ENCODE measurements around the gene BCL2L12. TPM values are rescaled to one million over a fixed set of nuclear protein-coding genes. Genes with fewer than 3 reads are reported as not detected.
"Not testable (repeated sequence)": the region's sequence is repeated elsewhere in the genome, so short reads cannot be mapped to it uniquely, and the experiment has no call there.

Gene BCL2L12, protein sequence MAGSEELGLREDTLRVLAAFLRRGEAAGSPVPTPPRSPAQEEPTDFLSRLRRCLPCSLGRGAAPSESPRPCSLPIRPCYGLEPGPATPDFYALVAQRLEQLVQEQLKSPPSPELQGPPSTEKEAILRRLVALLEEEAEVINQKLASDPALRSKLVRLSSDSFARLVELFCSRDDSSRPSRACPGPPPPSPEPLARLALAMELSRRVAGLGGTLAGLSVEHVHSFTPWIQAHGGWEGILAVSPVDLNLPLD
- total RNA-seq = 10 to 100 TPM in 3 of 6 donors, 1 to 10 TPM in 3; 4.2 to 21.3 (median 14.1) TPM

DNA sequence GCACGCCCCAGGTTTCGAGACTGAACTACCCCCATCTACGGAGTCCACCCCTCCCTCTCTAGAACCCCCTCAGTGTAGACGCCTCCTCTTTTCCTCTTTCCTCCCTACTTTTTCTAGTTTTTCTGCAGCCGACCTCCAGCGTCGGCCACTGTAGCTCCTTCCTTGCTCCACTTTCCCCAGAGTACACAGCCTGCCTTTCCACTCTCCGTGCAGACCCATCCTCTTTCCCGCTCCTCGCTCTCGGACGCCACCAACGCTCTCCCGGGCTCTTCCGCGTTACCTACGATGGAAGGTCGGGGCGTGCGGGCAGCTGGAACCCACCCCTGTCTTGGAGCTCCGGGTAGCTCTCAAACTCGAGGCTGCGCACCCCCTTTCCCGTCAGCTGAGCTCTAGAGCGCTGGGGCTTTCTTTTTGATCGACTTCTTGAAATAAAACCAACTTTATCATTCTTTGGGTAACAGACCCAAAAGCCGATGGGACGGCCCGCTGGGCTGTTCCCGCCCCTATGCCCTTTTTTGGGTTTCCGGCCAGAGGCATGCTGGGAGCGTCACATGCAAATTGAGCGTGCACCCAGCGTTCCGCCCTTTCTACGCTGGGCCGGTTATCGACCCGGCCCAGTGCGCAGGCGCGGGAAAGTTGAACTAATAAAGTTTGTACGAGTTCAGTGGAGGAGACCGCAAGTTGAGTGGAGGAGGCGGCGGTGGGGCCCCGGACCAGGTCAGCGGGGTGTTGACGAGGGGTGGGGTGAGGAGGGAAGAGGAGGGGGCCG, at the start of gene BCL2L12, which contains the start of gene IRF3:
Gene BCL2L12 (plus strand): TSS at position 583 of the 769 bp plus-strand sequence. CDS start 760 bp downstream, outside the sequence.
Gene IRF3 (minus strand): TSS at position 507 of the 769 bp plus-strand sequence. CDS start 1,019 bp downstream, outside the sequence.
- H3K9me3 ChIP-seq = no peaks in the 10 kb centered on the region
- peak within 1 kb of the TSS; percentile 63 to 80 (median 72) for H3K4me3 ChIP-seq
- H3K27ac ChIP-seq = peak within 1 kb of the TSS; percentile 82 to 93 (median 86)
- 1% methylated on average over 43 to 50 of the region's 50 CpGs for WGBS, 2 donors
- H3K4me1 ChIP-seq = peaks cover 17 to 29% (median 20%) of the 10 kb centered on the region in 4 donors
- DNase-seq (peak; percentile 97), ATAC-seq (ENCODE audit: low FRiP score in 2 of 2) (peak; percentile 95 to 96)
- H3K27me3 ChIP-seq = no peaks in the 10 kb centered on the region
- H3K36me3 ChIP-seq = peaks cover 3 to 28% (median 25%) of the 10 kb centered on the region in 4 donors
- TF ChIP-seq EP300 (IDR thresholded peaks at IDR 0.05) (no peak), POLR2AphosphoS5 (IDR thresholded peaks at IDR 0.05) (peak; percentile 75 to 87), POLR2A (IDR thresholded peaks at IDR 0.05) (peak in 3 of 4 donors; percentile 33 to 82 (median 77))
- TF ChIP-seq, protein P1, sequence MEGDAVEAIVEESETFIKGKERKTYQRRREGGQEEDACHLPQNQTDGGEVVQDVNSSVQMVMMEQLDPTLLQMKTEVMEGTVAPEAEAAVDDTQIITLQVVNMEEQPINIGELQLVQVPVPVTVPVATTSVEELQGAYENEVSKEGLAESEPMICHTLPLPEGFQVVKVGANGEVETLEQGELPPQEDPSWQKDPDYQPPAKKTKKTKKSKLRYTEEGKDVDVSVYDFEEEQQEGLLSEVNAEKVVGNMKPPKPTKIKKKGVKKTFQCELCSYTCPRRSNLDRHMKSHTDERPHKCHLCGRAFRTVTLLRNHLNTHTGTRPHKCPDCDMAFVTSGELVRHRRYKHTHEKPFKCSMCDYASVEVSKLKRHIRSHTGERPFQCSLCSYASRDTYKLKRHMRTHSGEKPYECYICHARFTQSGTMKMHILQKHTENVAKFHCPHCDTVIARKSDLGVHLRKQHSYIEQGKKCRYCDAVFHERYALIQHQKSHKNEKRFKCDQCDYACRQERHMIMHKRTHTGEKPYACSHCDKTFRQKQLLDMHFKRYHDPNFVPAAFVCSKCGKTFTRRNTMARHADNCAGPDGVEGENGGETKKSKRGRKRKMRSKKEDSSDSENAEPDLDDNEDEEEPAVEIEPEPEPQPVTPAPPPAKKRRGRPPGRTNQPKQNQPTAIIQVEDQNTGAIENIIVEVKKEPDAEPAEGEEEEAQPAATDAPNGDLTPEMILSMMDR (IDR thresholded peaks at IDR 0.05) = peak in 2 of 6 experiments; percentile 5 to 28

DNA sequence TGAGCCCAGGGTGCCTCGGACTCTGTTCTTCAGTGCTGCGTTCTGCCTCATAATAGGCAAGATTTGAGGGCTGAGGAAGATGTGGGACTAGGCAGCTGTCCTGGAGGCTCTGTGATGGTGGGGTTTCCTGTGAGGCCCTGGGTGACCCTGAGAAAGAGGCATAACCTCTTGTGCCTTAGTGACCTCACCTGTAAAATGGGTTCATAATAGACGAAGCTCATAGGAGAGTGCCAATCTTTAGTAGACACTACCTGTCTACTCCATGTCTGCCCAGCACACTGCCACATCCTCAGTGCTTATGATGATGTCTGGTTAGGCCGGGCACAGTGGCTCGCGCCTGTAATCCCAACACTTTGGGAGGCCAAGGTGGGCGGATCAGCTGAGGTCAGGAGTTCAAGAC, 49.2 kb upstream of the BCL2L12 start:
- 95 to 96% methylated on average over 5 to 7 of the region's 7 CpGs for WGBS, 2 donors
- TF ChIP-seq POLR2AphosphoS5 (IDR thresholded peaks at IDR 0.05) (no peak), POLR2A (IDR thresholded peaks at IDR 0.05) (no peak), EP300 (IDR thresholded peaks at IDR 0.05) (no peak)
- TF ChIP-seq, protein P1 (IDR thresholded peaks at IDR 0.05) = no peak
- Histone ChIP-seq H3K4me1 (peaks cover 5 to 19% (median 15%) of the 10 kb centered on the region in 4 donors), H3K27ac (no peak overlapping the region), H3K4me3 (no peak overlapping the region), H3K36me3 (peaks cover 20 to 64% (median 53%) of the 10 kb centered on the region in 4 donors), H3K9me3 (no peaks in the 10 kb centered on the region), H3K27me3 (no peaks in the 10 kb centered on the region)
- DNase-seq (no peak), ATAC-seq (ENCODE audit: low FRiP score in 2 of 2) (no peak)

DNA sequence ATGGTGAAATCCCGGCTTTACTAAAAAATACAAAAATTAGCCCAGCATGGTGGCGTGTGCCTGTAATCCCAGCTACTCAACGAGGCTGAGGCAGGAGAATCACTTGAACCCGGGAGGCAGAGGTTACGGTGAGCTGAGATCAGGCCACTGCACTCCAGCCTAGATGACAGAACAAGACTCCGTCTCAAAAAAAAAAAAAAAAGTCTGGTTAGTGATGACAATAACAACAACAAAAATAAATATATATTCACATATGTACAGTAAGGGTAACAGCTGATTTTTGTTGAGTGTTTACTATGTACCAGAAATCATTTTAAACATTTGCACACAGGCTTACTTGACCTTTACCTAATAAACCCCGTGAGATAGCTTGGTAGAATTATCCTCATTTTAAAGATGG, 48.8 kb upstream of the BCL2L12 start:
- Histone ChIP-seq H3K4me1 (peaks cover 5 to 18% (median 14%) of the 10 kb centered on the region in 4 donors), H3K4me3 (no peak overlapping the region), H3K9me3 (no peaks in the 10 kb centered on the region), H3K36me3 (peaks cover 24 to 69% (median 56%) of the 10 kb centered on the region in 4 donors), H3K27ac (no peak overlapping the region), H3K27me3 (no peaks in the 10 kb centered on the region)
- TF ChIP-seq EP300 (IDR thresholded peaks at IDR 0.05) = no peak
- no peak for TF ChIP-seq POLR2A (IDR thresholded peaks at IDR 0.05)
- TF ChIP-seq POLR2AphosphoS5 (IDR thresholded peaks at IDR 0.05) = no peak
- TF ChIP-seq, protein P1 (IDR thresholded peaks at IDR 0.05) = no peak
- no peak for ATAC-seq (ENCODE audit: low FRiP score in 2 of 2)
- WGBS, 2 donors = 94% methylated on average over 7 of the region's 7 CpGs
- DNase-seq = no peak

DNA sequence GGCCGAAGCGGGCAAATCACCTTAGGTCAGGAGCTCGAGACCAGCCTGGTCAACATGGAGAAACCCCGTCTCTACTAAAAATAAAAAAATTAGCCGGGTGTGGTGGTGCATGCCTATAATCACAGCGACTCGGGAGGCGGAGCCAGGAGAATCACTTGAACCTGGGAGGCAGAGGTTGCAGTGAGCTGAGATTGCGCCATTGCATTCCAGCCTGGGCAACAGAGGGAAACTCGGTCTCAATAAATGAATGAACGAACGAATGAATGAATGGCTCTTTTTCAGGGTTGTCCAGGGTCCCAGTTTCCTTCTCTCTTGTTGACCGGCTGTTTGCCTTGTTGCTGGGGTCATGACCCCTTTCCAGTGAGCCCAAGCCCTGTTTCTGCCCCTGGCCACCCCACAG, 47.9 kb upstream of the BCL2L12 start:
- Histone ChIP-seq H3K36me3 (peaks cover 25 to 71% (median 58%) of the 10 kb centered on the region in 4 donors), H3K4me1 (peaks cover 0 to 14% (median 6%) of the 10 kb centered on the region in 4 donors)
- H3K27me3 ChIP-seq; H3K4me3 ChIP-seq; ATAC-seq (ENCODE audit: low FRiP score in 2 of 2); DNase-seq; H3K9me3 ChIP-seq; H3K27ac ChIP-seq: not testable (repeated sequence)
- WGBS, 2 donors = 85 to 90% methylated on average over 13 of the region's 13 CpGs

Data from upper lobe of left lung (tissue), 6 donors.